ENCODE results near the gene MYO1D. TPM values are rescaled to one million over a fixed set of nuclear protein-coding genes. Genes with fewer than 3 reads are reported as not detected.
"Not testable (repeated sequence)": the region's sequence is repeated elsewhere in the genome, so short reads cannot be mapped to it uniquely, and the experiment has no call there.

Gene MYO1D
- 10 to 100 TPM; 22.3 to 43.0 (median 33.3) TPM for total RNA-seq
- polyA plus RNA-seq: 10 to 100 TPM; 16.7 to 22.0 TPM

- FAIRE-seq: no peak
- intact Hi-C loops (cut with DNase I): no loop called here
Observed at GRCh38 chr17:32876417-32877163, at the start of gene MYO1D. Gene MYO1D, minus strand, starts transcription at chr17:32877124. Its CDS starts 252 bp downstream, at chr17:32876872.

DNA sequence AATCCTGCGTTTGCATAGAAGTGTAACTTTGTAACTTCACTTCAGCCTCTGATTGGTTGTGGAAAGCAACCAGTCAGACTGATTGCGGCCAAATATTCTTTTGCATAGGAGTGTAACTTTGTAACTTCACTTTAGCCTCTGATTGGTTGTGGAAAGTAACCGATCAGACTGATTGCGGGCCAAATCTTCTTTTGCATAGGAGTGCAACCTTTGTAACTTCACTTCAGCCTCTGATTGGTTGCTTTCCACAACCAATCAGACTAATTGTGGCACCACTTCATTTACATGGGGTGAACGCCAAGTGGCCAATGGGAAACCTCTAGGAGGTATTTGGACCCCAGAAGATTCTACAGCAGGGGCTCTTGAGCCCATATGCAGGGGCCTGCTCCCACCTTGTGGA is 49.3 kb upstream of the MYO1D start:
- Histone ChIP-seq H3K27me3 (no peaks in the 10 kb centered on the region), H3K9me3 (no peaks in the 10 kb centered on the region), H3K4me3 (no peak overlapping the region), H3K36me3 (no peaks in the 10 kb centered on the region), H3K4me1 (peaks cover 0 to 4% (median 4%) of the 10 kb centered on the region in 3 donors), H3K27ac (no peak overlapping the region)
- intact Hi-C loops (cut with DNase I): no loop called here
- DNase-seq (no peak), ATAC-seq (no peak), FAIRE-seq (no peak)
- TF ChIP-seq, protein P1, sequence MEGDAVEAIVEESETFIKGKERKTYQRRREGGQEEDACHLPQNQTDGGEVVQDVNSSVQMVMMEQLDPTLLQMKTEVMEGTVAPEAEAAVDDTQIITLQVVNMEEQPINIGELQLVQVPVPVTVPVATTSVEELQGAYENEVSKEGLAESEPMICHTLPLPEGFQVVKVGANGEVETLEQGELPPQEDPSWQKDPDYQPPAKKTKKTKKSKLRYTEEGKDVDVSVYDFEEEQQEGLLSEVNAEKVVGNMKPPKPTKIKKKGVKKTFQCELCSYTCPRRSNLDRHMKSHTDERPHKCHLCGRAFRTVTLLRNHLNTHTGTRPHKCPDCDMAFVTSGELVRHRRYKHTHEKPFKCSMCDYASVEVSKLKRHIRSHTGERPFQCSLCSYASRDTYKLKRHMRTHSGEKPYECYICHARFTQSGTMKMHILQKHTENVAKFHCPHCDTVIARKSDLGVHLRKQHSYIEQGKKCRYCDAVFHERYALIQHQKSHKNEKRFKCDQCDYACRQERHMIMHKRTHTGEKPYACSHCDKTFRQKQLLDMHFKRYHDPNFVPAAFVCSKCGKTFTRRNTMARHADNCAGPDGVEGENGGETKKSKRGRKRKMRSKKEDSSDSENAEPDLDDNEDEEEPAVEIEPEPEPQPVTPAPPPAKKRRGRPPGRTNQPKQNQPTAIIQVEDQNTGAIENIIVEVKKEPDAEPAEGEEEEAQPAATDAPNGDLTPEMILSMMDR (IDR thresholded peaks at IDR 0.05): no peak
- 86 to 96% methylated on average over 5 of the region's 5 CpGs for WGBS, 2 donors

More at GRCh38 chr17:32876417-32877163, at the start of gene MYO1D:
- ATAC-seq (peak; percentile 68 to 79 (median 76)), DNase-seq (peak; percentile 77 to 88 (median 80))
- Histone ChIP-seq H3K4me3 (peak within 1 kb of the TSS; percentile 71 to 94 (median 88)), H3K4me1 (peaks cover 0 to 8% (median 6%) of the 10 kb centered on the region in 3 donors), H3K27me3 (no peaks in the 10 kb centered on the region), H3K27ac (peak within 1 kb of the TSS; percentile 89 to 98 (median 96)), H3K9me3 (no peaks in the 10 kb centered on the region), H3K36me3 (no peaks in the 10 kb centered on the region)
- 0 to 1% methylated on average over 62 to 101 of the region's 101 CpGs for WGBS, 2 donors
- TF ChIP-seq, protein P1 (IDR thresholded peaks at IDR 0.05): peak in 3 of 4 donors; percentile 20 to 59 (median 37)

DNA sequence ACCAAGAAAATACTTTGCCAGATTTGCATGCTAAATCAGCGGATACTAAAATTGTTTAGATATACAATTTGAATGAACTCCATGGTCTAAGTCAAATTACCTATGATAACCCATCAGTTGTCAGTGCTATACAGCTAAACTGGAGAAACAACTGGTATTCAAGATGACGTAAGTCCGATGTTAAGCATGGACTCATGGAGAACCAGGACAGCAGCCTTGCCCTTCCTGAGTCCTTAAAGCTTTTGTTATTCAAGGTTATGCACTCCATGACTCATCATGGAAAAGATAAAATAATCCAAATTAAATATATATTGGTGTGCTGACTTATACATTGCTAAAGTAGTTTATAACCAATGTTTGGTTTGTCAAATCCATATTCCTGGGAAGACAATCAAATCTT is 47.0 kb upstream of the MYO1D start:
- FAIRE-seq, ATAC-seq: not testable (repeated sequence)

GRCh38 chr17:32921017-32921416 is 44.1 kb upstream of the MYO1D start:
- ATAC-seq (no peak), FAIRE-seq (no peak), DNase-seq (no peak)
- Histone ChIP-seq H3K4me3 (no peak overlapping the region), H3K27me3 (no peaks in the 10 kb centered on the region), H3K4me1 (no peaks in the 10 kb centered on the region), H3K9me3 (no peaks in the 10 kb centered on the region), H3K27ac (no peak overlapping the region), H3K36me3 (no peaks in the 10 kb centered on the region)
- intact Hi-C loops (cut with DNase I): no loop called here
- TF ChIP-seq, protein P1 (IDR thresholded peaks at IDR 0.05): no peak
- WGBS, 2 donors: 82 to 83% methylated on average over 10 of the region's 10 CpGs

More for the DNA sequence above, 47.0 kb upstream of the MYO1D start:
- H3K4me3 ChIP-seq; H3K27me3 ChIP-seq; H3K27ac ChIP-seq; DNase-seq; H3K9me3 ChIP-seq; intact Hi-C loops (cut with DNase I); H3K4me1 ChIP-seq; H3K36me3 ChIP-seq: not testable (repeated sequence)
- WGBS, 2 donors: 88 to 97% methylated on average over 3 of the region's 3 CpGs

DNA sequence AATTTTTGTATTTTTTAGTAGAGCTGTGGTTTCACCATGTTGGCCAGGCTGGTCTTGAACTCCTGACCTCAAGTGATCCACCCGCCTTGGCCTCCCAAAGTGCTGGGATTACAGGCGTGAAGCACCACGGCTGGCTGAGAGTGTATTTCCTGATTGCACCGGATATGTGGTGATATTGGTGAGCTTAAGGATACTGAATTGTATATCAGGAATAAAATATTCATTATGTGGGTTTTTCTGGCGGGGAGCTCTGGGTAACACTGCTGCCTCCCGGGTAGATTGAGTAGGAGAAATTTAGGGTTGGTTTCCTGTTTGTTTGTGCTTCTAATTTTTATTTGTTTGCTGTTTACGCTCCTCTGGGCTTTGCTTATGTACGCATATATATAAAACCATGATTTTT is 43.4 kb upstream of the MYO1D start:
- FAIRE-seq (no peak), DNase-seq (no peak), ATAC-seq (no peak)
- WGBS, 2 donors: 85 to 87% methylated on average over 8 of the region's 8 CpGs
- intact Hi-C loops (cut with DNase I): no loop called here
- no peak overlapping the region for H3K27ac ChIP-seq
- TF ChIP-seq, protein P1 (IDR thresholded peaks at IDR 0.05): no peak
- no peaks in the 10 kb centered on the region for H3K36me3 ChIP-seq
- no peaks in the 10 kb centered on the region for H3K4me1 ChIP-seq
- H3K27me3 ChIP-seq: no peaks in the 10 kb centered on the region
- no peak overlapping the region for H3K4me3 ChIP-seq
- H3K9me3 ChIP-seq: no peaks in the 10 kb centered on the region

- DNase-seq; H3K4me3 ChIP-seq; H3K27me3 ChIP-seq; intact Hi-C loops (cut with DNase I); H3K27ac ChIP-seq; H3K36me3 ChIP-seq; ATAC-seq; H3K4me1 ChIP-seq; H3K9me3 ChIP-seq: not testable (repeated sequence)
- WGBS, 2 donors: 78 to 93% methylated on average over 4 of the region's 4 CpGs
- peak; percentile 41 for FAIRE-seq
Observed at GRCh38 chr17:32919876-32920275, 43.0 kb upstream of the MYO1D start.

Data from pancreas (tissue), 10 donors.